NCI-H526 (cell line): ENCODE results near the gene TMEM164.

Experiments used
- DNase-seq, 2 experiments: peaks; one replicate each; lab custom pipeline; 2025; lab: John Stamatoyannopoulos, UW

The TMEM164 gene

GRCh38 chrX:110081320-110081719, 78.4 kb downstream of the TMEM164 start:
- no peak for DNase-seq

DNA sequence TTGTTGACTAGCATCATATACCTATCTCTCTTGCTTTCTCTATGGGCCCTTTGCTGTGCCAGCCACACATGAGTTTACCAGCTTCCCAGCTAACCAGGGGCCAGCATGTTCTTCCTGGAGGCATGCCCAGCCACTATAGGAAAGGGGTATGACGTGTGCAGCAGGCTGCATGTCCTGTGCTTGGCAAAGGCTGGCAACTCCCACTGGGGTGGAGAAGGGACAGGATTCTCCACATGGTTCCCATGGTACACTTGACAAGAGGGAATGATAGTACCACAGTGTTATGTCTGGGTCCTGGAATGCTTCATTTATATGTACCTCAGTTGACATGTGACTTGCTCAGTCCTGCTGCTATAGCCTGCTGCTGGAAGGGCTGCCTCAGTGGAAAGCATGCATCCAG, 78.8 kb downstream of the TMEM164 start:
- no peak for DNase-seq

DNA sequence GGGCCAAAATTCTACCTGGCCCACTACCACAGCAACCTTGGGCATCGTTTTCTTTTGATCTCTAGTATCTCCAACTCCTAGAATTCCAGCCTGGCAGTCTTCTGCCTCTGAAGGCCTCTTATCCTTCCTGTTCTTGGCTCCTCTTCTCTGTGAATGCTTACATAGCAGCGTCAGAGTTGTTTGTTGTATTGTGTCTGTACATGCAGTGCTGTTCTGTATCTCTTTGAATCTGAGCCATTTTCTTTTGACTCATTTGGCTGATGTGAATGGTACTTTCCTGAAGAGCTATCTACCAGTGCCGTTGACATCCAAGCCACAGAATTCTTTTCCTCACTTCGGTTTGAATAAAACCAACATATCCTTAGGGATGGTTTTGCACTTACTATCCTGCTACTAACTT, 79.2 kb downstream of the TMEM164 start:
- no peak for DNase-seq

GRCh38 chrX:110086162-110086915, 83.4 kb downstream of the TMEM164 start:
- DNase-seq, result peak in 1 of 2 experiments; percentile 3

DNA sequence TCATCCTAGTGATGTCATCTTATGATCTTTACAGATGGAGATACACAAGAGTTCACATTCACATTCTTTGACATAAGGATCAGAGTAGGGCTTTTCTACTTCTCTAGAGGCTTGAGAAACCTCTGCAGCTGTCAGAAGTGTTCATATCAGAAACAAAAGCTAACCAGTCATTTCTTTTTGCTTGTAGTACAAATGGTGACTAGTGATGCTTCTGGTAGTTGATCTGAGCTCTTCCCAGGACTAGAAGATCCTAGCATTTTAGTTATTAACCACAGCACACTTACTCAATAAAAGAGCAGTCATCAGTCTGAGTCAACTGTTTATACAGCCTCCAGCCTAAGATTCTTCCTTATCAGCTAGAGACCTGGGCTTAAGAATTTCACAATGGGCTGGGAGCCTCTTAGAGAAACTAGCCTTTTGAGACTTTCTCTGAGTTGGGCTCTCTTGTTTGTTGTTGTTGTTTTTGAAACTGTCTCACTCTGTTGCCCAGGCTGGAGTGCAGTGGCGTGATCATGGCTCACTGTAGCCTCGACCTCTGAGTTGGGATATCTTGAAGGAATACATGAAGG, 84.1 kb downstream of the TMEM164 start:
- DNase-seq, result no peak

GRCh38 chrX:110087485-110088356, 84.8 kb downstream of the TMEM164 start:
- DNase-seq, result no peak

- no peak for DNase-seq
Observed at GRCh38 chrX:110089656-110090403, 86.9 kb downstream of the TMEM164 start.

GRCh38 chrX:110097920-110098319, 95.0 kb downstream of the TMEM164 start:
- no peak for DNase-seq

DNA sequence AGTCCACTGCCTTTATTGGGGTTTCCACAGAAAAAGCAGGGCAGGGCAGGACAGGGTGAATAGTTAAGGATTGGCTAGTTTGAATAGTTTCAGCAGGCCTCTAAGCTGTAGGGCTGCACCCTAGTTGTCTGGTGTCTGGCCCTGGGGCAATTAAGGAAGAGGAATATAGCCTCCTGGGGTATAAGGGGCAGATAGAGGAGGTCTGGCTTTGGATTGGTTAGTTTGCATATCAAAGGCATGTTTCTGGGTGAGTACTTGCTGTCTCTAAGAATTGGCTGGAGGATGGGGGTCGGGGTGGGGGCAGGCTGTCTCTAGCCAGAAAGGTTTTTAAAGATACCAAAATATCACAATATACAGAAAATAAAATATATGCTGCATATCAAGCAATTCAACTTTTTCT, 100.4 kb downstream of the TMEM164 start:
- DNase-seq, result no peak

DNA sequence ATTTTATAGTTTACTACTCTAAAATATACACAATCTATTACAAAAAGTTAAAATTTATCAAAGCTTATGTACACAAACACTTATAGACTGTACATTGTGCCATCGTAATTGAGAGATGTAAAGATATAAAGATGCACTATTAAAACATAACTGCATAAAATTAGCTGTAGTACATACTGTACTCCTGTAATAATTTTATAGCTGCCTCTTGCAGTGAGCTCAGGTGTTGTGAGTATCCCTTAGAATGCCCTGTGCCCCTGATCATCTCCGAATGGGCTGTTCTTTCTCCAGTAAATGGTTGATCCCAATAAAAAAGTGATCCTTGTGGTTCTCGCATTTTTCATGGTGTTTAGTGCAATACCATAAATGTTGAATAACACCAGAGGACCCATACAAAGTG, 101.2 kb downstream of the TMEM164 start:
- DNase-seq, result no peak

- no peak for DNase-seq
Observed at GRCh38 chrX:110108381-110108821, 105.5 kb downstream of the TMEM164 start.

DNA sequence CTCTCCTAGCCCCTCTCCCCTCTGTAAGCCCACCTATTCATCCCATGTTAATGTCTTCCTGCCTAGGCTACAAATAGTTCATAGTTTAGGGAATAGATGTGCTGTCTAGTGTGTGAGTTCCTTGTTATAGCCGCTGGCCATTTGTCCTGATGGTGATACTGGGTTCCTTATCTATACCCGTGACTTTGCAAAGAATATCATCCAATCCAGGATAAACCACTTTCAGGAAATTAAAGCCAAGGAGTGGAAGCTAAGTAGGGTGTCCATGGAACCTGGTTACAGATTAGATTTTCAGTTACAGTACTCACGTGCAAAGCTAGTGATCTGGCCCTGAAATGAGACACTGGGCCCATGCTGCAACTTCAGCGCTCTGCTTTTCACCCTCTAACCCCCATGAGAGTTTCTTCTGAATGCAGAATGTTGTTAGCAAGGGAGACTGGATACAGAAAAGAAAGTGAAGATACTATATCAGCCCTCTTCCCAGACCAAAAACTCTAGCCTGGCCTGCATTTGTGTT, 111.4 kb downstream of the TMEM164 start:
- DNase-seq, result no peak

DNA sequence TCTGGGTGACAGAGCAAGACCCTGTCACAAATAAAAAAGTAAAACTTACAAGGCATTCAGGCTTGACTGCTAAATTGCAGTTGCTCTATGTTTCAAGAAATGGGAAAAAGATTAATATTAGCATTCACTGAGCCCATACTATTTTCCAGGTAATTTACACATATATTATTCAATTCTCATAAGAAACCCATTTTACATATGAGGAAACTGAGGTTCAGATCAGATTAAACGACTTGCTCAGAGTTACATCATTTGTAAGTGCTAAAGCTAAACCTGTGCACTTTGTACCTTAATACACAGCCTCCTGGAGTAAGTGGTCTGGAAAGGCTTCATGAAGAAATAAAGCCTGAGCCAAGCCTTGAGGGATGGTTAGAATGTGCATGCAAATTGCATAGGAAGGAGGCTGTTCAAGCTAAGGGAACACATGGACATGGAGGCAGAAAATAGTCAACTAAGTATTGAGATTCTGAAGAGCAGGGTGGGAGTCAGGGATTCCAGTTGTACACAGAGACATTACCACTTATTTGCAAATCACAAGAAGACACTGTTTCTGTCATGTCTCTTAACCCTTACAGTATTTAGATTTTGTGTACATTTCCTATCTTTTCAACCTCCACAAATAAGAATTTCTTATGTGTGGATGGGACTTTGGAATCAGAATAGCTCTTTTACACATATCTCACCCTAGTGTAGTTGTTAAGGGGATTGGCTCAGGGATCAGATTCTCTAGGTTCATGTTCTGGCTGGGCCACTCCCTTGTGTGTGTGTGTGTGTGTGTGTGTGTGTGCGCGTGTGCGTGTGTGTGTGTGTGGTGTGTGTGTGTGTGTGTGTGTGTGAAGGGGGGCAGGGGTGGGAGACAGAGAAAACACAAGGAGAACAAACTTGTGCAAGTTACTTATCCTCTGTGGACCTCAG, 113.4 kb downstream of the TMEM164 start:
- DNase-seq, result no peak

GRCh38 chrX:110118530-110118929, 115.6 kb downstream of the TMEM164 start:
- no peak for DNase-seq

- no peak for DNase-seq
Observed at GRCh38 chrX:110119480-110119879, 116.6 kb downstream of the TMEM164 start.

DNA sequence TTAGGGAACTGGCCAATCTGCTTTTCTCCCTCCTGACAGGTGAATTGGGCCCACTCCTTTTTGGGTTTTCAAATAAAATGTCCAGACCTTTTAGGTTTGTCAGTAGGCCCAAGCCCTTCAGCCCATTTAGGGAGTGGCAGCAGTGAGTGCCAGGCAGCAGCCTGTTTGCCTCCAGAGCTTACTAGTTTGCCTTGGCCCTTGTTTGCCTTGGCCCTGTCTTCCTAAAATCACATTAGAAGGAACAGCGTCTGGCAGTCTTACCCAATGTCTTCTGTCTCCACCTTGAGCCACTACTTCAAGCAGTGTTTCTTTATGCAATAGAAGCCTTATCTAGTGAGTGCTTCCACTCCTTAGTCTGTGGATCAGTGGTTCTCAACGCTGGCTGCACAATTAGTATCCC, 117.1 kb downstream of the TMEM164 start:
- no peak for DNase-seq

GRCh38 chrX:110123331-110123782, 120.4 kb downstream of the TMEM164 start:
- DNase-seq, result no peak

DNA sequence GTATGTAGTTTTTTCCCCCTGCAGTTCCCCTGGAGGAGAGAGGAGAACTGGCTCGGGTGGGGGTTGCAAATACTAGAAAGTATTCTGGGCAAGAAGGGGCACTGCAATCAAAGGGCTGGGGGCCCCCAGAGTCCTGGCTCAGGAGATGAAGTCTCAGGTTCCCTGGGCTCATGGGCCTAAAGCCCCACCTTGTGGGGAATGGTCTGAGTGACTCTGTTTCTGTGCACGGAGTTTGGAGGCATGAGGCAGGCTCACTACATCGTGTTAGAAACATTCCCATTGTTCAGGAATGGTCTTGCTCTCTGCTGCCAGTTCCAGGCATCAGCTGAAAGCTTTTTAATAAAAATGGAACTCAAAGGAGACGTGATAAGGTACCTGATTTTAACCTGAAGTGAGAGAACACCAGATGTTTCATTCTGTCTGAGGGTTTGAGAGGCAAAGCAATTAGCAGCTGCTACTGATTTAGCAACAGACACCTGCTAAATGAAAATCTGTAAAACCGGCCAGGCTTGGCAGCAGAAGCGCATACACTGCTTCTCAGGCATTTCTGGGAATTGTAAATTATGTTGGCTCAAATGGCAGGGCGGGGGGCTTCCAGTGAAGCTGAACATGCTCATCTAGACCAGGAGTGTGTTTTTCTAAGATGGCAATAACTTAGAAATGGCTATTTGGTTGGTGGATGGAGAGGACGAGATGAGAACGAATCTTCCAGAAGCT, 122.7 kb downstream of the TMEM164 start:
- DNase-seq, result peak in 1 of 2 experiments; percentile 10

DNA sequence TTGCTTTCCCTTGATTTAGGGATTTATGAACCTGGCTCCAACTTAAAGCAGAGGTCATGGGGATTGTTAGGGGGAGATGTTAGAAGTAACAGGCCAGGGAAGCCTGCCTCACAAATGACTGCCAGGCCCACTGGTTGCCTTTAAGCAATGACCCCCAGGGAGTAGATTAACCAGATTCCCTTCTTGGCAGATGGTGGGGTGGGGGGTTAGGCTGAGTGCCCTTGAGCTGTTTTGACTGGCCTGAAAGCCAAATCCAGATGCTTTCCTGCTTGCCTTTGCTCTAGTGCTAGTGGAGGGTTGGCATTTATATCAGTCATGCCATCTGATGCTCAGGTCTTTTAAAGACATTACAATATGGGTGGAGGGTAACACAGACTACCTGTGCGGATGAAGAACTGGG, 128.1 kb downstream of the TMEM164 start:
- DNase-seq, result no peak
